Epithelial cell of esophagus (primary cell): ENCODE data around the gene NOL9.
A peak's percentile ranks its signal among the peaks of the same experiment; 100 is the strongest.

Source experiments
- DNase-seq: peaks from one replicate; pipeline ENCODE4 v3.0.0; 2010; ENCODE audit warnings: low read depth
- H3K4me3 ChIP-seq: 2 replicates; pipeline ENCODE4 v1.5.1; 2011; ENCODE audit warnings: mild to moderate bottlenecking, low read length, control low read depth
- CTCF ChIP-seq: IDR thresholded peaks from 2 replicates; pipeline ENCODE4 v1.5.1; 2011; ENCODE audit warnings: low read depth, mild to moderate bottlenecking, low read length, control low read depth, inconsistent platforms; ENCODE audit not compliant: insufficient read depth; ENCODE audit errors: missing control alignments

Gene NOL9

DNA sequence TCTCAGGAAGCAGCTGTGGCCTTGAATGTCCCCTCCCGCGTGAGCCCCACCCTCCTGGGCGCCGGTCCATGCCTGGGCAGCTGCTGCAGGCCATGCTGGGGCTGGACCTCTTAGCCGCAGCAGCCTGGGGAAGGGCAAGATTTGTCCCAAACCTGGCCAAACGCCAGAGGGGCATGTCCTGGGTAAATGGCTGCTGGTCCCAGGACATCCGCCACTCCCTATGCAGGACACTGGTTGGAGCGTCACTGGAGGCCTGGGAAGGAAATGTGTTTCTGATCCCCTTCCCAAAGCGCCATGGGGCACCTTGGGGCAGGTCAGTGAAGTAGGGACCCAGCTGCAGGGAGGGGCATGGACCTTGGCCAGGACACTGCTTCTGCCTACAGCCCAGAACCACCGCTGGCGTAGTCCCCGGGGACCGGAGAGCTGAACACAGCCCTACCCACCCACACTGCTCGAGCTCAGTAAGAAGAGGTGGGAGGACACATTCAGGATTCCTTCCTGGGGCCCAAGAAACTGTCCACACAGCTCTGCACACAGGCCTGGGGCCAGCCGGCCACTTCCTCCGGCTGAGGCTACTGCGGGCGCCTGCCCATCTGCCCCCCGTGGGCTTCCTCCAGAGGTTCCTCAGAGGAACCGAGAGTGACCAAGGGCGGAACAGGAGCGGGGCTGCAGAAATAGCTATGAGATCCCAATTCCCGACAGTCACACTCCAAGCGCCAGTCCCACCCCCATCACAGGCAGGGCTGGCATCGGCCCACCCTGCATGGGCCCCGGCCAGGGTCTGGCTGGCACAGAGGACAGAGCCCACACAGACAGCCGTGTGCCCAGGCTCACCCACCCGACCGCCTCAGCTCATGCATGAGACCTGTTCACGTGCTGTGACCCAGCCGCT, 52.1 kb downstream of the NOL9 start:
- no peak overlapping the region for H3K4me3 ChIP-seq
- TF ChIP-seq CTCF = no peak
- DNase-seq = no peak

DNA sequence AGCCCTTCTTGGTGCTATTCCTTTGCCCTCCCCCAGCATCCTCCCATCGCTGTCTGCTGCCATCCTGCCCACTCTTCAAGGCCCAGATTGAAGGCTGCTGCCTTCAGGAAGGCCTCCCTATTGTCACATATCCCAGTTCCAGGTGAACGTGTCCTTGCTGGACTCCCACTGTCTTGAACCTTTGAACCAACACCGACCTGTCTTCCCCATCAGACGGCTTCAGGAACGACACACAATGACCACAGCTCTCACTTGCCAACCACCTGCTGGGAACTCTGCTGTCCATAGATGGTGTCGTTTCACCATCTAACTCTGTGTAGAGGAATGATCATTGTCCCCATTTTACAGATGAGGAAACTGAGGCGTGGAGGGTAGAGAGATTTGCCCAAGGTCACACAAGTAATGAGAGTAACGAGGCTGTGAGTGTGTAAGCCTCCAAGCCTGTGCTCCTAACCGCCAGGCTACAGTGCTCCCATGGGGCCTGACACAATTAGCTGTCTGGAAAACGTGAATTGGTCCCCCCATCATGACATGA, 53.0 kb downstream of the NOL9 start:
- no peak for TF ChIP-seq CTCF
- no peak for DNase-seq
- H3K4me3 ChIP-seq = no peak overlapping the region

GRCh38 chr1:6500544-6501278, 53.6 kb downstream of the NOL9 start:
- no peak overlapping the region for H3K4me3 ChIP-seq
- DNase-seq = no peak
- no peak for TF ChIP-seq CTCF

- no peak for DNase-seq
- H3K4me3 ChIP-seq = no peak overlapping the region
- TF ChIP-seq CTCF = no peak
Measured at GRCh38 chr1:6499296-6499695, 55.0 kb downstream of the NOL9 start.

DNA sequence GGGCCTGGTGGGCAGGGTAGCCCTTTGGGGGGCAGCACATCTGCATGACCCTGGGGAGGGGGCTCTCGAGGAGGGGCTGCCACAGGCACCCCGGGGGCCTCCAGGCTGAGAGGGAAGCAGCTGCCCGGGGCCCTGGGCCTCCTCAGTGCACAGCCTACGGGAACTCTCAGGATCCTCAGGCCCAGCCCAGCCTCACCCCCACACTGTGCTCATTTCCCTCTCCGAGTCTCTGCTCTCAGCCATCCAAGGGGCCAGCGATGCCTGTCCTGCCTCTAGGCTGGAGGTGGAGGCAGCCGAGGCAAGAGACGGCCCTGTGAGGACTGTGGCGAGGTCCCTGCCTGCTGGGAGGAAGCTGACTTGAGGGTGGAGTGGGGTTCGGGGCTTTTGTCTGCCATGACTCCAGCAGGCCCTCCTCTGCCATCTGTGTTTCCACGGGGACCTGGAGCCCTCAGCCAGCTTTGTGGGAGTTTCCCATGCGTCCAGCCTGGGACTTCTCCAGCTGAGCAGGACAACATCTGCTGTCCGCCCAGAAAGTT, 55.7 kb downstream of the NOL9 start:
- TF ChIP-seq CTCF = no peak
- H3K4me3 ChIP-seq = no peak overlapping the region
- no peak for DNase-seq

DNA sequence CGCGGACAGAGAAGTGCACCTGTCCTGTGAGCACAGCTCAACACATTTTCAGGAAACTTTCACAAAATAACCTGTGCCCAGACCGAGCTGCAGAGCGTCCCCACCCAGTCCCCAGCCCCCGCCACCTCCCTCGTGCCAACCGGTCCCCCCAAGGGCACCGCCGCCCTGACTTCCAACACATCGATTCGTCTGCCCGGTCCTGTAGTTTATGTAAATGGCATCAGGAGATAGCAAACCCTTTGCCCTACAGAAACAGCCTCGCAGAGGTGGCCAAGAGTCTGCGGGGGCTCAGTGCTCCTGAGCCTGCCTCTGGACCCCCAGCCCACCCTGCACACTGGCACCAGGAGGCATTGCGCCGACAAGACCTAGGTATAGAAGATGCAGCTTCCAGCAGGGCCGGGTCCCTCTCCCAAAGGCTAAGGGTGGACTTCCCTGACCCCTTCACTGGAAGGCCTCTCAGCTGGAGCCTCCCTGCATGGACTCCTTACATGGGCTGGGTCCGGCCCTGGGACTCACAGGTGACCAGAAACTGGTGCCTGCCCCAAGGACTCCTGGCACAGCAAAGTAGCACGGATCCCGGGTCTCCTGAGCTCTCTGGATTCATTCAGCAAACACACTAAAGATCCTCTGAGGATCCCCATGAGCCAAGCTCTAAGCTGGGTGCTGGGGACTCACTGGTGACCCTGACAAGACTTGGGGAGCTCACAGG, 56.3 kb downstream of the NOL9 start:
- no peak for DNase-seq
- H3K4me3 ChIP-seq = peak overlapping the region; percentile 65
- no peak for TF ChIP-seq CTCF
